VCaP (cell line): ENCODE data around the gene APBA2.

Source experiments
- H3K27ac ChIP-seq: fragments of 450-650 bp; 2 replicates; pipeline ENCODE4 v1.5.1; 2017
- TF ChIP-seq, protein P1 (sequence below): fragments of 450-650 bp; conservative IDR thresholded peaks from 2 replicates; pipeline ENCODE4 v1.5.1; 2017; ENCODE audit warnings: mild to moderate bottlenecking, moderate library complexity

Gene APBA2

DNA sequence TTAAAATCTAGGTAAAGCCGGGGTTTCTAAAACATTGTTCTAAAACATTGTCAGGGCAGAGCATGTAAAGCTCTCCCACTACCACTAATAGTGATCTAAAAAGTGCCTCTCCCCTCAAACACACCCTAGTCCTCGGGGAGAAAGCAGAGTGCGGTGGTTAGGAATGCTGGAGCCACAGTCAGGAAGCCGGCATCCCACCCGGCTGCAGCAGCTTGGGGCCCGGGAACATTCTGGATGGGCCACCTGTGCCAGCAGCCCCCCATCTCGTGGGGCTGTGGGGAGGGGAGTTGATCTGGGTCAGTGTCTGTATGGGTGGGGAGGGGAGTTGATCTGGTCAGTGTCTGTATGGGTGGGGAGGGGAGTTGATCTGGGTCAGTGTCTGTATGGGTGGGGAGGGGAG, 176.9 kb downstream of the APBA2 start:
- no peak overlapping the region for H3K27ac ChIP-seq
- TF ChIP-seq, protein P1, sequence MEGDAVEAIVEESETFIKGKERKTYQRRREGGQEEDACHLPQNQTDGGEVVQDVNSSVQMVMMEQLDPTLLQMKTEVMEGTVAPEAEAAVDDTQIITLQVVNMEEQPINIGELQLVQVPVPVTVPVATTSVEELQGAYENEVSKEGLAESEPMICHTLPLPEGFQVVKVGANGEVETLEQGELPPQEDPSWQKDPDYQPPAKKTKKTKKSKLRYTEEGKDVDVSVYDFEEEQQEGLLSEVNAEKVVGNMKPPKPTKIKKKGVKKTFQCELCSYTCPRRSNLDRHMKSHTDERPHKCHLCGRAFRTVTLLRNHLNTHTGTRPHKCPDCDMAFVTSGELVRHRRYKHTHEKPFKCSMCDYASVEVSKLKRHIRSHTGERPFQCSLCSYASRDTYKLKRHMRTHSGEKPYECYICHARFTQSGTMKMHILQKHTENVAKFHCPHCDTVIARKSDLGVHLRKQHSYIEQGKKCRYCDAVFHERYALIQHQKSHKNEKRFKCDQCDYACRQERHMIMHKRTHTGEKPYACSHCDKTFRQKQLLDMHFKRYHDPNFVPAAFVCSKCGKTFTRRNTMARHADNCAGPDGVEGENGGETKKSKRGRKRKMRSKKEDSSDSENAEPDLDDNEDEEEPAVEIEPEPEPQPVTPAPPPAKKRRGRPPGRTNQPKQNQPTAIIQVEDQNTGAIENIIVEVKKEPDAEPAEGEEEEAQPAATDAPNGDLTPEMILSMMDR = no peak

DNA sequence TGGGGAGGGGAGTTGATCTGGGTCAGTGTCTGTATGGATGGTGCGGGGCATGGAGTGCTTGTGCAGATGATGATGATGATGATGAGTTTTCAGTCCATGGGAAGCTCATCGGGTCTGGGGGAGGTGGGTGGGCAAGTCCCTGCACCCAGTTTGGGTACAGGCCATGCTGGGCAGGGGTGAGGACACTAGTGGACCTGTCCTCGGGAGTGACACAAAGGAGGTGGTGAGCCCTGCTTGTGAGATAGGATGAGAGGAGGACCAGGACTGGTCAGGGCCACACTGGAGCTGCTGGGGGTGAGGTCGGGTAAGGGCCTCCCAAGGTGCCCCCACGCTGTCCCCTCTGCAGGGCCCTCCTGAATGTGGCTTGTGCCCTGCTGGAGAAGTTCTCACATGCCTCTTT, 177.9 kb downstream of the APBA2 start:
- H3K27ac ChIP-seq = no peak overlapping the region
- TF ChIP-seq, protein P1 = no peak

DNA sequence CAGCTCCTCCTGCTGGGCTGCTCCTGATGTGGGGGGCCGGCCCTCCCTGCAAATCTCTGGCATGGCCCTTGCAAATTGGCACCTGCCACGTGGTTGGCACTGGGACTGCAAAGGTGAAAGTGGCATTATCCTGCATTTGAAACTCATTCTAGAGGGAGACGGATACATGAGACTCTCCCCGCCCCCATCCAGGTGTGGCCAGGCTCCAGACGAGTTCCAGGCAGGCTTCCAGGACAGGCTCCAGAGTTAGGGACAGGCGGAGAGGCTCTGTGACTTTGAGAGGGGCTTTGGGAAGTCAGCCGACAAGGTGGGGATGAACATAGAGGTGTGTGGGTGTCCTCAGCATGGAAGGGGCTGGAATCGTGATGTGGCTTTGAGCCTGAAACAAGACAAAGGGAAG, 178.5 kb downstream of the APBA2 start:
- no peak overlapping the region for H3K27ac ChIP-seq
- TF ChIP-seq, protein P1 = no peak

DNA sequence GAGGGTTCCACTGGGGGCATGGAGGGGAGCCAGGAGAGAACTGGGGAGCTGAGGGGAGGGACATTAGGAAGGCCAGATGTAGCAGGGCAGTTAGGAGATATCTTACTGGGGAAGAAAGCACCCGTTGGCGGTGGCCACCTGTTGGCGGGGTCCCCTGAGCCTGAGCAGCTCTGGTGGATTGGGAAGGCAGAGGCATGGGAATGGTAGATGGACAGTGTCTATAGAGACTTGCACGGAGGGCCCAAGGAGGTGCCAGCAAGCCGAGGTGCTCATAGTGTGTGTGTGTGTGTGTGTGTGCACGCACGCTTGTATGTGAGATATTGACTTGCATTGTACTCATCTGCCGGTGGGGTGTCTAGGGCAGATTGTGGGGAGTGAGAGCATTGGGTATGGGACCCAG, 179.0 kb downstream of the APBA2 start:
- no peak overlapping the region for H3K27ac ChIP-seq
- TF ChIP-seq, protein P1 = no peak

DNA sequence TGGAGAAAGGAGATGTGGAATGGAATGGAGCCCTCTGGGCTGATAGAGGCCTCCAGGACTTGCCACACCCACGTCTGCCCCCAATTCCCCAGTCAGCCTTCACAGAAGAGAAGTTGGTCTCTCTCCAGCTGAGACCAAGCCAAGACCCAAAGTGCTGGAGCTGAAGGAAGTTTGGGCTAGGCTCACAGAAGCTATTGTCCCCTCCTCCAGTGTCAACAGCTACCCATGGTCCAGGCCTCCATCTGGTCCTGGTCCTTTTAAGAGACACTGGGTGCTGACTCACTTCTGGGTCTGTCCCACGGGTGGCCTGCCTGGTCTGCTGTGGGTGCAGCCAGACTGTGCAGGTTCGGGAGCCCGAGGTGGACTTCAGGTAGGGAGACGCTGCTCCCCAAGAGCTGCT, 179.8 kb downstream of the APBA2 start:
- H3K27ac ChIP-seq = no peak overlapping the region
- TF ChIP-seq, protein P1 = no peak

DNA sequence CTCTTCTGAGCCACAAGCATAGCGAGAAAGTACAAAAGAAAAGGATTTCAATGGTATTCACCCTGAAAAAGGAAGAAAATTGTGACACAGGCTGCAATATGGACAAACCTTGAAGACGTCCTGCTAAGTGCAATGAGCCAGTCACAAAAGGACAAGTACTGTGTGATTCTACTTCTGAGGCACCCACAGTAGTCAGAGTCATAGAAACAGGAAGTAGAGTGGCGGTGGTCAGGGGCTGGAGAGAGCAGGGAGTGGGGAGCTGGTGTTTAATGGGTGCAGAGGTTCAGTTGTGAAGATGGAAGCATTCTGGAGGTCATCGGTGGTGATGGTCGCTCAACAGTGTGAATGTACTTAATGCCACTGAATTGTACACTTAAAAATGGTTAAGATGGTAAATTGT, 180.5 kb downstream of the APBA2 start:
- TF ChIP-seq, protein P1 = no peak
- no peak overlapping the region for H3K27ac ChIP-seq

DNA sequence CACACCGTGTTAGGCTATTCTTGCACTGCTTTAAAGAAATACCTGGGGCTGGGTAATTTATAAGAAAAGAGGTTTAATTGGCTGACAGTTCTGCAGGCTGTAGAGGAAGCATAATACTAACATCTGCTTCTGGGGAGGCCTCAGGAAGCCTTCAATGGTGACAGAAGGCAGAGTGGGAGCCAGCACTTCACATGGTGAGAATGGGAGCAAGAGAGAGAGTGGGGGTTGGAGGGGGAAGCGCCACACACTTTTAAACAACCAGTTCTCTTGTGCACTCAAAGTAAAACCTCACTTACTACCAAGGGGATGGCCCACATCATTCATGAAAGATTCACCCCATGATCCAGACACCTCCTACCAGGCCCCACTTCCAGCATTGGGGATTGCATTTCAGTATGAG, 181.1 kb downstream of the APBA2 start:
- TF ChIP-seq, protein P1 = no peak
- H3K27ac ChIP-seq = no peak overlapping the region

DNA sequence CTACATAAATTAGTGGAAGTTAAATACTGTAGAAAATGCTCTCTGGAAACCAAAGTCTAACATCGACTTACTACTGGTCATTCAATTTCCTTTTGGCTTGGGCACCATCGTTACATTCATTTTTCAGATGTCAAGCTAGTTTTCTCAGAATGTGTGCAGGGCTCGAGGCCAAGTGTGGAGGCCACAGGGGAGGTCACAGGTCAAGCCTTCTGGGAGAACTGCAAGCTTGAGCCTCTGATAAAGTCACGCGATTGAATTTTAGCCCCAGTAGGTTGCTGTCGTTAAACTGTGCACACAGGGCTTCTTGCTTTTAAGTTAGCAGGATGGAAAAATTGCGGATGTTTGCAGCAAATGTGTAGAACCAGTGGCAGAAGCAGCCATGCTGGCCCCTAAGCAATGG, 182.2 kb downstream of the APBA2 start:
- no peak overlapping the region for H3K27ac ChIP-seq
- TF ChIP-seq, protein P1 = no peak
